Measurements from ENCODE around the gene SLC35G1. TPM values are rescaled to one million over a fixed set of nuclear protein-coding genes. Genes with fewer than 3 reads are reported as not detected.

SLC35G1 gene
- total and polyA plus RNA-seq, 10 donors: 1.2 to 7.9 (median 3.7) TPM

DNA sequence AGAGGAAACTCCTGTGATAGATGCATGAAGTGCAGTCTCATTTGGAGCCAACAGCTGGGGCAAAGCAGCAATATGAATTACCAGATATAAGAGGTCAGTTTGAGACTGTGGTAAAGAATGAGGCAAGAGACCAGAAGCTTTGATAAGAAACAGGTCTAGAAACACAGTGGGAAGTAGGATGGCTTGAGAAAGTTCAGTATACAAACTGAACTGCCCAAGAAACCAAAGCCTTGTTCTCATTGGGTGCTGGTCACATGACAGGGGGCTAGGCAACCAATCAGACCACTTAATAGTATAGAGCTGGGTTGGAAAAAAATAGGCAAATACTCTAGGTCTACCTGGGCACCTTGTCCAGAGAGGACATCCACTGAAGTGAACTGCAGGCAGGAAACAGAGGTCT is 53.7 kb downstream of the SLC35G1 start:
- no peak for TF ChIP-seq POLR2A (IDR thresholded peaks at IDR 0.05)
- TF ChIP-seq, protein P1, sequence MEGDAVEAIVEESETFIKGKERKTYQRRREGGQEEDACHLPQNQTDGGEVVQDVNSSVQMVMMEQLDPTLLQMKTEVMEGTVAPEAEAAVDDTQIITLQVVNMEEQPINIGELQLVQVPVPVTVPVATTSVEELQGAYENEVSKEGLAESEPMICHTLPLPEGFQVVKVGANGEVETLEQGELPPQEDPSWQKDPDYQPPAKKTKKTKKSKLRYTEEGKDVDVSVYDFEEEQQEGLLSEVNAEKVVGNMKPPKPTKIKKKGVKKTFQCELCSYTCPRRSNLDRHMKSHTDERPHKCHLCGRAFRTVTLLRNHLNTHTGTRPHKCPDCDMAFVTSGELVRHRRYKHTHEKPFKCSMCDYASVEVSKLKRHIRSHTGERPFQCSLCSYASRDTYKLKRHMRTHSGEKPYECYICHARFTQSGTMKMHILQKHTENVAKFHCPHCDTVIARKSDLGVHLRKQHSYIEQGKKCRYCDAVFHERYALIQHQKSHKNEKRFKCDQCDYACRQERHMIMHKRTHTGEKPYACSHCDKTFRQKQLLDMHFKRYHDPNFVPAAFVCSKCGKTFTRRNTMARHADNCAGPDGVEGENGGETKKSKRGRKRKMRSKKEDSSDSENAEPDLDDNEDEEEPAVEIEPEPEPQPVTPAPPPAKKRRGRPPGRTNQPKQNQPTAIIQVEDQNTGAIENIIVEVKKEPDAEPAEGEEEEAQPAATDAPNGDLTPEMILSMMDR (IDR thresholded peaks at IDR 0.05 in 8 of 11, conservative IDR thresholded peaks at IDR 0.05 in 3 of 11): no peak
- no peak for TF ChIP-seq POLR2AphosphoS5 (IDR thresholded peaks at IDR 0.05)
- DNase-seq: no peak
- no peaks in the 10 kb centered on the region for H3K27me3 ChIP-seq (replicated peaks in 1 of 7)
- H3K4me1 ChIP-seq: no peaks in the 10 kb centered on the region
- no peaks in the 10 kb centered on the region for H3K36me3 ChIP-seq
- H3K9me3 ChIP-seq: no peaks in the 10 kb centered on the region
- intact Hi-C loops (cut with DNase I; ENCODE audit: low total_unique reads): no loop called here
- no peak overlapping the region for H3K27ac ChIP-seq
- no peak overlapping the region for H3K4me3 ChIP-seq

DNA sequence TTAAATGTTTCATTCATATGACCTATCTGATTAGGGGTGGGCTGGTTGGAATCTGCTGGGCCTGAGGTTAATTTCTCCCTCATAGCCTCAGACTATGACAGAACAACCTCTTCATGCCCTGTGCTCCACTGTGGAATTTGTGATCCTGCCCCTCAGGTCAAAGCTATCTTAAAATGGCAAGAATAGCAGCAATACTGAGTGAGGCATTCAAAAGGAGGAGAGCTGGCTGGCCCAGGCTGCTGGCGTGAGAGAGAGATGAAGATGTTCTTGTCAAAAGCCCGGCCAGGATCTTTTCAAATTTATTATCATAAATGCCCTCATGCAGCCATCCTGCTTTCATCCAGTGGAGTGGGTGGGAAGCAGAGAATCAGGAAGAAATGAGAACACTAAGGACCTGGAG is 58.1 kb downstream of the SLC35G1 start:
- no peaks in the 10 kb centered on the region for H3K36me3 ChIP-seq
- H3K27me3 ChIP-seq (replicated peaks in 1 of 7): no peaks in the 10 kb centered on the region
- WGBS, 5 donors: 62 to 91% (median 77%) methylated on average over 2 of the region's 2 CpGs
- no peaks in the 10 kb centered on the region for H3K4me1 ChIP-seq
- H3K27ac ChIP-seq: peak overlapping the region in 1 of 8 donors; percentile 34
- H3K9me3 ChIP-seq: no peaks in the 10 kb centered on the region
- intact Hi-C loops (cut with DNase I; ENCODE audit: low total_unique reads): no loop called here
- TF ChIP-seq, protein P1 (IDR thresholded peaks at IDR 0.05 in 8 of 11, conservative IDR thresholded peaks at IDR 0.05 in 3 of 11): no peak
- TF ChIP-seq POLR2A (IDR thresholded peaks at IDR 0.05): no peak
- no peak for TF ChIP-seq POLR2AphosphoS5 (IDR thresholded peaks at IDR 0.05)
- DNase-seq: no peak
- H3K4me3 ChIP-seq: no peak overlapping the region

Other genes with a start within 250 kb of the SLC35G1 start
- gene FRA10AC1, start 191.4 kb upstream of the SLC35G1 start, total RNA-seq: 10 to 100 TPM; 13.0 to 99.5 (median 20.4) TPM
- gene FRA10AC1, start 191.4 kb upstream of the SLC35G1 start, polyA plus RNA-seq: 10 to 100 TPM in 2 of 3 donors, 1 to 10 TPM in 1; 9.9 to 11.2 (median 10.5) TPM
- gene LGI1, start 136.0 kb upstream of the SLC35G1 start, total RNA-seq: not detected
- gene LGI1, start 136.0 kb upstream of the SLC35G1 start, polyA plus RNA-seq: under 1 TPM in 1 of 3 donors, not detected in 2; 0.16 TPM
- gene PLCE1, start 100.0 kb downstream of the SLC35G1 start, total RNA-seq: 10 to 100 TPM in 6 of 7 donors, 1 to 10 TPM in 1; 7.1 to 25.2 (median 14.4) TPM
- gene PLCE1, start 100.0 kb downstream of the SLC35G1 start, polyA plus RNA-seq: 1 to 10 TPM in 1 of 3 donors, under 1 TPM in 2; 0.55 to 1.5 (median 0.93) TPM

Measured in spleen (tissue), 11 donors.